ENCODE measurements around the gene FBXW11.

DNA sequence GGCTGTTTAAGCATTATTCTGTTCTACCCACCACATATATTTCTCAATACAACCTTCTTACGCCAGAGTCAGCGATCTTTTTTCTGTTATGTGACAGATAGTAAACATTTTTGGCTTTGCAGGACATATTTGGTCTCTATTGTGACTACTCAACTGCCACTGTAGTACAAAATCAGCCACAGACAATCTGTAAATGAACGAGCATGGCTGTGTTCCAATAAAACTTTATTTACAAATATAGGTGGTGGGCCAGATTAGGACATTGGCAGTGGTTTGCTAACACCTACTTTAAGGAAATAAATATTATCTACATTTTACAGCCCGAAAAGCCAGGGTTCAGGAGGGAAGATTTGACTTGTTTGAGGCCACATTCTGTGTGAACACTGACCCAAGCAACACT lies 40.2 kb upstream of the FBXW11 start:
- no peak for TF ChIP-seq POLR2A (IDR thresholded peaks at IDR 0.05)
- TF ChIP-seq, protein P1, sequence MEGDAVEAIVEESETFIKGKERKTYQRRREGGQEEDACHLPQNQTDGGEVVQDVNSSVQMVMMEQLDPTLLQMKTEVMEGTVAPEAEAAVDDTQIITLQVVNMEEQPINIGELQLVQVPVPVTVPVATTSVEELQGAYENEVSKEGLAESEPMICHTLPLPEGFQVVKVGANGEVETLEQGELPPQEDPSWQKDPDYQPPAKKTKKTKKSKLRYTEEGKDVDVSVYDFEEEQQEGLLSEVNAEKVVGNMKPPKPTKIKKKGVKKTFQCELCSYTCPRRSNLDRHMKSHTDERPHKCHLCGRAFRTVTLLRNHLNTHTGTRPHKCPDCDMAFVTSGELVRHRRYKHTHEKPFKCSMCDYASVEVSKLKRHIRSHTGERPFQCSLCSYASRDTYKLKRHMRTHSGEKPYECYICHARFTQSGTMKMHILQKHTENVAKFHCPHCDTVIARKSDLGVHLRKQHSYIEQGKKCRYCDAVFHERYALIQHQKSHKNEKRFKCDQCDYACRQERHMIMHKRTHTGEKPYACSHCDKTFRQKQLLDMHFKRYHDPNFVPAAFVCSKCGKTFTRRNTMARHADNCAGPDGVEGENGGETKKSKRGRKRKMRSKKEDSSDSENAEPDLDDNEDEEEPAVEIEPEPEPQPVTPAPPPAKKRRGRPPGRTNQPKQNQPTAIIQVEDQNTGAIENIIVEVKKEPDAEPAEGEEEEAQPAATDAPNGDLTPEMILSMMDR (IDR thresholded peaks at IDR 0.05): no peak

Data from adrenal gland (tissue), 5 donors.